Right lobe of liver (tissue), 4 donors: ENCODE results near the gene NTNG2.

Source experiments
- POLR2A ChIP-seq: fragments of 450-650 bp; IDR thresholded peaks from one replicate; pipeline ENCODE4 v1.6.1; 2017; ENCODE audit warnings: antibody characterized with exemption, mild to moderate bottlenecking
- TF ChIP-seq, protein P1 (sequence below), 4 donors: fragments of 200-600 bp in 3 of 4; fragments of 450-650 bp in 1 of 4; IDR thresholded peaks; one replicate each; pipeline versions ENCODE4 v1.5.1 to v1.8.0; 2016 to 2022; ENCODE audit warnings: antibody characterized with exemption in 4 of 4, mild to moderate bottlenecking in 2 of 4
- donor health status: DM: no; HTN: no; CAD: no.
- donor health status: DM: no; HTN: no; CAD: no.
- donor health status: DM: no; HTN: yes; CAD: no.

DNA sequence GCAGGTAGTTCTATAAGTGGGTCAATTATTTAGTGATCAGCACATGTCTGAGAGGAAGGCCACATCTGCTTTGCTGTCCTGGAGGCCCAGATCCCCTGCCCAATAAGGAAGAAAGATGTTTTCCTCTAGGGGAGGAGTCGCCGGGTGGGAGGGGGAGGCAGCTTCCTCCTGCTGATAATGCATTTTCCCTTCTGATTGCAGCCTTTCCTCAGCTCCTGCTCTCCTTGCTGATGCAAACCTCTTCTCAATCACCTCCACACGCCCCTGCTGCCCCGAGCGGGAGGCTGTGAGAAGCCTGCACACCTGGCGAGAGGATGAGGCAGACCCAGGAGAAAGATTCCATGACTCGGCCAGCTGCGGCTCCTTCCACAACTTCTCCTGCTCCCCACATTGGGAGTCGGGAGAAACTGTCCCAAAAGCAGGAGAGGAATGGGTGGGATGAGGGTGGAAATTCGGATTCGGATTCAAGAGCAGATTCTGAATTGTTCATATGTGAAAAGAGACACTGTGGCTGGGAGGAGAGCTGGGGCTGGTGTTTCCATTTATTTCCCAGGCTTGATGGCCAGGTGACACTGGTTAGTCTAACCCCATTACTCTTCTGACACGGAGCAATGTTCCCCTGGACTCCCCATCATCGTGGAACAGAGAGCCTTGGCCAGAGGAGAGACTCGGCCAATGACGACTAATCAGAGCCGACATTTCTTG, 6.8 kb upstream of the NTNG2 start:
- TF ChIP-seq, protein P1, sequence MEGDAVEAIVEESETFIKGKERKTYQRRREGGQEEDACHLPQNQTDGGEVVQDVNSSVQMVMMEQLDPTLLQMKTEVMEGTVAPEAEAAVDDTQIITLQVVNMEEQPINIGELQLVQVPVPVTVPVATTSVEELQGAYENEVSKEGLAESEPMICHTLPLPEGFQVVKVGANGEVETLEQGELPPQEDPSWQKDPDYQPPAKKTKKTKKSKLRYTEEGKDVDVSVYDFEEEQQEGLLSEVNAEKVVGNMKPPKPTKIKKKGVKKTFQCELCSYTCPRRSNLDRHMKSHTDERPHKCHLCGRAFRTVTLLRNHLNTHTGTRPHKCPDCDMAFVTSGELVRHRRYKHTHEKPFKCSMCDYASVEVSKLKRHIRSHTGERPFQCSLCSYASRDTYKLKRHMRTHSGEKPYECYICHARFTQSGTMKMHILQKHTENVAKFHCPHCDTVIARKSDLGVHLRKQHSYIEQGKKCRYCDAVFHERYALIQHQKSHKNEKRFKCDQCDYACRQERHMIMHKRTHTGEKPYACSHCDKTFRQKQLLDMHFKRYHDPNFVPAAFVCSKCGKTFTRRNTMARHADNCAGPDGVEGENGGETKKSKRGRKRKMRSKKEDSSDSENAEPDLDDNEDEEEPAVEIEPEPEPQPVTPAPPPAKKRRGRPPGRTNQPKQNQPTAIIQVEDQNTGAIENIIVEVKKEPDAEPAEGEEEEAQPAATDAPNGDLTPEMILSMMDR (IDR thresholded peaks at IDR 0.05): no peak
- TF ChIP-seq POLR2A: no peak
